Activated T-helper 17 cell treated with anti-CD3 and anti-CD28 coated beads, Interleukin-2, amount 50 U/mL, for 72 hours (primary cell): Measurements from ENCODE around the gene SLC18A3. TPM values are rescaled to one million over a fixed set of nuclear protein-coding genes. Genes with fewer than 3 reads are reported as not detected.
A peak's percentile ranks its signal among the peaks of the same experiment; 100 is the strongest.

Source experiments
- ATAC-seq: fragments of 150-1000 bp; cut with Tn5 transposase; replicated peaks from 2 replicates; pipeline ENCODE4 v1.10.0; 2021; ENCODE audit warnings: mild to moderate bottlenecking, moderate library complexity
- H3K27ac Mint-ChIP-seq: one replicate; pipeline ENCODE4 v1.8.0; 2022; ENCODE audit warnings: mixed read lengths
- H3K27me3 Mint-ChIP-seq: one replicate; pipeline ENCODE4 v1.8.0; 2022; ENCODE audit warnings: mixed read lengths
- H3K36me3 Mint-ChIP-seq: one replicate; pipeline ENCODE4 v1.8.0; 2022; ENCODE audit warnings: low read depth, mild to moderate bottlenecking, mixed read lengths
- H3K4me1 Mint-ChIP-seq: one replicate; pipeline ENCODE4 v1.8.0; 2022; ENCODE audit warnings: mixed read lengths
- H3K4me3 Mint-ChIP-seq: one replicate; pipeline ENCODE4 v1.8.0; 2022; ENCODE audit warnings: mild to moderate bottlenecking, mixed read lengths
- H3K9me3 Mint-ChIP-seq: one replicate; pipeline ENCODE4 v1.8.0; 2022; ENCODE audit warnings: mixed read lengths
- total RNA-seq, 2 donors: library from RNA; stranded (reverse); gene quantifications; one replicate each; pipeline ENCODE4 v1.2.3, GENCODE V29; 2022

SLC18A3 gene
- total RNA-seq, 2 donors from 2014 or later, result not detected

DNA sequence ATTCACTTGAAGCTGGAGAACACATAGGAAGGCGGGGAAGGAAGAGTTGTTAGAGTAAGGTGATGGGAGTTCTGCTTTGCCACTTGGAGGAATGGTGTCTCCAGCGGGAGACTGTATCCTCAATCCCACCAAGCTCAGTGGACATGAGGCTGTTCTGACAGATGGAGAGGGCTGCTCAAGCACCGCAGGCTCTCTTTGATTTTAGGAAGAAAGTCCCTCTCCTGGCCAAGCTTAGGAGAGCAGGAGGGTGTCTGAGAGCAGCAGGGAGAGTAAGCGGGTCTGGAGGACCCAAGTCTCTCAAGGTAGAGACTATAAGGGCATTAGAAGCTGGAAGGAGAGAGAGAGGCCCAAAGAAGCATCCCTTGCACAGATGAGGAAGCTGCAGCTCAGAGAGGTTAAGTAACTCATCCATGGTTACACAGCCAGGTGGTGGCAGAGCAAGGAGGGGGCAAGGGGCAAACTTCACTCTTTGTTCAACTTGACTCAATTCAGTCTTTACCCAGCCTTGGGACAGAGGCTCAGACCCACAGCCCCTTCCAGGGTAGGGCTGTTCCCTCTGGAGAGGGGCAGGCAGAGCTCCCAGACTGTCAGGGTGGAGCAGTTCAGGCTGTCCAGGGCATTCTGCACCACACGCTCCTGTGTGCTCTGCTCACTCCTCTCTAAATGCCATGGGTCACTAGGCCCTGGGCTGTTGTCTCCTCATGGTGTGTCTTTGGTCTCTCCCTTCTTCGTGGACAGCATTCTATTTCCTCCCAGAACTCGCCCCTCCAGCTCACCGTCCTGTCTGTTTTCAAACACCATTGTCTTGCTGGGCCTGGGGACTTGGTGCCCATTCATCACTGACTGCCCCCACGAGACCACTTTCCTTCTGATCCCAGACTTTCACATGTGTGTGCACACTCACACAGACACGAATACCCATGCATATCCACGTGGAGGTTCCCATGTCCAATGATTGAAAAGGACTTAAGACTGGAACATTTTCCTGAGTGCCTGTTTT is 12.6 kb downstream of the SLC18A3 start:
- Mint-ChIP-seq H3K9me3 (no peaks in the 10 kb centered on the region), H3K4me3 (no peak overlapping the region), H3K36me3 (no peaks in the 10 kb centered on the region), H3K27ac (no peak overlapping the region), H3K27me3 (peaks cover 32% of the 10 kb centered on the region), H3K4me1 (peaks cover 9% of the 10 kb centered on the region)
- ATAC-seq, result no peak

DNA sequence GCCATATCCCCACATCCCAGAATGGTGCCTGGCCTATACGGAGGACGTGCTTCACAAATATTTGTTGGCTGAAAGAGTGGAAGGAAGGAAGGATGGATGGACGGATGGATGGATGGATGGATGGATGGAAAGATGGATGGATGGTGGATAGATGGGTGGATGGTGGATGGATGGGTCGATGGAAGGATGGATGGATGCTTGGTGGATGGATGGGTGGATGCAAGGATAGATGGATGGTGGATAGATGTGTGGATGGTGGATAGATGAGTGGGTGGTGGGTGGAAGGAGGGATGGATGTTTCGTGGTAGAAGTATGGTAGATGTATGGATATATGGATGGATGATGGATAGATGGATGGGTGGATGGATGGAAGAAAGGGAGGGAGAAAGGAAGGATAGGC is 14.5 kb downstream of the SLC18A3 start:
- Mint-ChIP-seq H3K4me3 (no peak overlapping the region), H3K36me3 (no peaks in the 10 kb centered on the region), H3K4me1 (peaks cover 9% of the 10 kb centered on the region), H3K27ac (no peak overlapping the region), H3K27me3 (peaks cover 17% of the 10 kb centered on the region), H3K9me3 (no peaks in the 10 kb centered on the region)
- ATAC-seq, result no peak

DNA sequence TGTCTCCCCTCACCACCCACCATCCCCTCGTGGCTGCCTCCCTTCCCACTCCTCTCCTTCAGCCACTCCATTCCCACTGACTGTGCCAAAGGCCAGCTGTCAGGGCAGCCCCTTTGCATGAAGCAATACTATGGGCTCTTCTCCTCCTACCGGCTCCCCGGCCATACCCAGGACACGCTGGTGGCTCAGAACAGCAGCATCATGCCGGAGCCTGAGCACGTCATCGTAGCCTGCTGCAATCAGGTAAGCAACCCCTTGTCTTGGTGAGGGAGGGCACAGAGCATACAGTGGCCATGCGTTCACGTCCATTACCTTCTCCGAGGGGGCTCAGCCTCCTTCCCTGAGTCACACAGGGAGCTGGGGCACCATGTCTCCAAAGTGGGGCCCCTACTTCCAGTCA is 15.3 kb downstream of the SLC18A3 start:
- ATAC-seq, result no peak
- H3K36me3 Mint-ChIP-seq, result no peaks in the 10 kb centered on the region
- H3K4me1 Mint-ChIP-seq, result peaks cover 5% of the 10 kb centered on the region
- no peaks in the 10 kb centered on the region for H3K9me3 Mint-ChIP-seq
- no peak overlapping the region for H3K4me3 Mint-ChIP-seq
- H3K27ac Mint-ChIP-seq, result no peak overlapping the region
- peaks cover 12% of the 10 kb centered on the region for H3K27me3 Mint-ChIP-seq

DNA sequence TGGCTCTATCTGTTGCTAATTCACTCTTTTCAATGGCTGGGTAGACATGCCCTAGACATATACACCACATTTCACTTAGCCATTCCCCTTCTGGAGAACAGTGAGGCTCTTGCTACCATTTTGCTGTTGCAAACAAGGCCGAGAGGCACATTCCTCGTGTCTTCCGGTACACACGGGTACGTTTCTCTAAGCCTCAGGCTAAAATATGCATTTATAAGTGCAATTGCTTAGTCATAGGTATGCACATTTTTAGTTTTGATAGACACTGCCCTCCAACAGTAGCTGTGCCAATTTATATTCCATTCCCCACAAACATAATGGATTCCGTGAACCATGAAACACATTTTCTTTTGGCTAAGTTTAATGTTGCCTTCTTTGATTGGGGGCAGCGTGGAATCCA is 16.9 kb downstream of the SLC18A3 start:
- Mint-ChIP-seq H3K9me3 (no peaks in the 10 kb centered on the region), H3K27me3 (peaks cover 12% of the 10 kb centered on the region), H3K36me3 (no peaks in the 10 kb centered on the region), H3K4me3 (no peak overlapping the region), H3K4me1 (peaks cover 5% of the 10 kb centered on the region), H3K27ac (no peak overlapping the region)
- no peak for ATAC-seq

DNA sequence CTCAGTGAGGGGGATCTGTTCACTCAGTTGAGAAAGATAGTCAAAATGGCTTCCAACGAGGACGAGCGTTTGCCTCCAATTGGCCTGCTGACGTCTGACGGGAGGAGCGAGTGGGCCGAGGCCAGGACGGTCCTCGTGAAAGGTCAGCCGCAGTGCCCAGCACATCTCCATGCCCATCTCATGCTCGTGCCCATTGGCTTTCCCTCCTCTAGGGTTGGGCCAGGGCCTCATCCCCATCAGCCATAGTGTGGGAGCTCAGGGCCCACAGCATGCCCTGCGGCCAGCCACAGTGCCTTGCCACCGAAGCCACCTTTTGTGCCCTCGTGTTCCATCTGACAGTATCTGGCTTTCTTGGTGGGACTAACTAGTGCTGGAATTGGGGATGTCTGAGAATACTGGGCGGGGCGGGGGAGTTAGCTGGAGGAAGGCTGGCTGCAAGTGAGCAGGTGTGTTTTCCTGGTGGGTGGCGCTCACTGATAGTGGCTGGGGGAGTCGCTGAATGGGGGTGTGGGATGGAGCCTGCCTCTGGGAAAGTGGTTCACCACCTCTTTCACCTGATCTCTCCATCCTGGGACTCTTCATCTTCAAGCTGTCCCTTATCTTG is 17.6 kb downstream of the SLC18A3 start:
- H3K9me3 Mint-ChIP-seq, result no peaks in the 10 kb centered on the region
- H3K27ac Mint-ChIP-seq, result no peak overlapping the region
- no peaks in the 10 kb centered on the region for H3K36me3 Mint-ChIP-seq
- ATAC-seq, result no peak
- peaks cover 5% of the 10 kb centered on the region for H3K4me1 Mint-ChIP-seq
- H3K4me3 Mint-ChIP-seq, result no peak overlapping the region
- peaks cover 12% of the 10 kb centered on the region for H3K27me3 Mint-ChIP-seq

DNA sequence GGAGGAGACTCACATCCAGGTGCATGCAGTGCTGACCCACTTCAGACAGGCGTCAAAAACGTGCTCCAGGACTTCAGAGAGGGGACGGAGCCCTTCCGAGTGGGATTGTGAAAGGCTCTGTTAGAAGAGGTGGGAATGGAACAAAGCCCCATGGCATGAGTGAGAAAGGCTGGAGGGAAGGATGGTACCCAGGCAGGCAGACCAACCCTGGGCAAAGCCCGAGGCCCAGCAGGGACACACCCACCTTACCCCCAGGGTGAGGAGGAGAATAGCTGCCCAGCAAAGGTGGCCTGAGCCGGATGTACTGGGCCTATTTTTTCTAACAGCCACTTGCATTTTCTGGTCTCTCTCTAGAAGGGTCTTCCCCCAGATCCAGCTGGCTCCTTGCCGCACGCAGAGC is 18.5 kb downstream of the SLC18A3 start:
- H3K4me3 Mint-ChIP-seq, result no peak overlapping the region
- H3K4me1 Mint-ChIP-seq, result peaks cover 4% of the 10 kb centered on the region
- H3K27ac Mint-ChIP-seq, result no peak overlapping the region
- H3K36me3 Mint-ChIP-seq, result no peaks in the 10 kb centered on the region
- ATAC-seq, result no peak
- peaks cover 10% of the 10 kb centered on the region for H3K27me3 Mint-ChIP-seq
- H3K9me3 Mint-ChIP-seq, result no peaks in the 10 kb centered on the region

DNA sequence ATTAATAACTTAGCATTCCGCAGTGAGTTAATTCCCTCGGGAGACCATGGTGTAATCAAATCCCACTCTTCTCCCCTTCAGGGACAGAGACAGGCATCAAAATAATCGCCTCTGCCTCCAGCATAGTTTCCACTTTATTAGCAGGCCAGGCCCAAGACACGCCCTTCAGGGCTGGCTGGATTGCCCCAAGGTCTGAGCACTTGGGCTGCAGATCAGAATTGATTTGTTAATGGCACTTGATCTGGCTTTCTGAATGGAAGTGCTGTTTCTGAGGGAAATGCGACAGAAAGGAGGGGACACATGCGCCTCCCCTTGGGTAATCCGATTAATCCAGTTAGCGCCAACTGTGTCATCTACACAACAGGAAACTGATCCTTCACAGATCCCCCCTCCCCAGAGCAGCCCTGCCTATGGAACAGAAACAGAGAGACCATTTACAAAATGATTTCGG is 19.3 kb downstream of the SLC18A3 start:
- Mint-ChIP-seq H3K36me3 (no peaks in the 10 kb centered on the region), H3K27ac (no peak overlapping the region), H3K4me3 (no peak overlapping the region), H3K27me3 (peaks cover 5% of the 10 kb centered on the region), H3K4me1 (no peaks in the 10 kb centered on the region), H3K9me3 (no peaks in the 10 kb centered on the region)
- no peak for ATAC-seq

DNA sequence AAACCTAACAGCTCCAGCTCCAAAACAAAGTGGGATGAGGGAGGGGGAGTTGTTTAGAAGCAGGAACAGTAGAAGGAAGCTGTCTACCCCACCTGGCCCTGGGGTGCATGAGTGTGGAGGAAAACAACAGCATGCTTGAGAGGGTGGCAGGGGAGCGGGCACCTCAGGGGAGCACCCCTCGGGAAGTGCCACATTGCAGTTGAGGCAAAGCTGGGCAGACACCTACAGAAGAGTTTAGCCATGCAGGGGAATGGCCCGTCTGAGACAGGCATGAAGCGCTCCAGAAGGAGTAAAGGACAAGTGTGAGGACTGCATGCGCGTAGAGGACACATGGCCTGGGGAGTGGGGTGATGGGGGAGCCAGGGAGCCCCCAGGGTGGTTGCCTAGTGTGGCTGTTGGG is 21.9 kb downstream of the SLC18A3 start:
- ATAC-seq, result no peak
- Mint-ChIP-seq H3K27ac (no peak overlapping the region), H3K4me3 (no peak overlapping the region), H3K36me3 (no peaks in the 10 kb centered on the region), H3K4me1 (no peaks in the 10 kb centered on the region), H3K9me3 (no peaks in the 10 kb centered on the region), H3K27me3 (peaks cover 2% of the 10 kb centered on the region)

DNA sequence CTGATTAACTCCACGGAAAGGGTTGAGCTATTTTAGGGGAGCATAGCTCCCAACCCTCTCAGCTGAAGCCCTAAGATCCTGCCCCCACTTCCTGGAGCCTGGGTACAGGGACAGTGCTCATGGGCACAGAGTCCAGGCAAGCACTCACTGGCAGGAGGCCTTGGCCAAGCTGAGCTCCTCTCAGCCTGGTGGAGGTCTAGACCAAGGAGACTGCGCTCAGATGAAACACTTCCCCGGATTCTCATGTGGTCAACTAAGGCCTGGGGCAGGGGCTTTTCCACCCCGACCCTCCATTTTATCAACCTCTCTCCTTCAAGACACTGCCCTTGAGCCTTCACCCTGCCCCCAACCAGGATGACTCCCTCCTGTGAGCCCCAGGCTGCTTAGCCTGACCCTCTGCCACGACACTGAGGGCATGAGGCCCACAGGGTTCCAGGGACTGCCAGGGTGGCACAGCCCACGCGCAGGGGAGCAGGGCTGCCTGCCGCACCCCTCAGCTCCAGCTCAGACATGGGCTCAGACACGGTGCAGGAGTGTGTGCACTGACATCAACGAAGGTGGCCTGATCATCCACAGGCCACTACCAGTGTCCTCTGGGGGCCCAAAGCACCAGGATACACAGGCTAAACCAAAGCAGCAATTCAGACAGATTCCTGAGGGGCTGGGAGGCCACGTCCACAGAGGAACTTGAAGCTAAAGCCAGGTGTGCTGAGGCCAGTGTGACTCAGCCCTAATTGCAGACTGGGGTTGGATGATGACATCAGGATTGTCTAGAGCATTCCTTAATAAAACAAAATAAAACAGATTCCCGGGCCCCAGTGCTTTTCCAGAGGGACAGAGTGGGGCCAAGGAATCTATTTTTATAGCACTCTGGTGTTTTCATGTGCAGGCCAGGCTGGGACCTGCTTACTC is 22.6 kb downstream of the SLC18A3 start:
- no peaks in the 10 kb centered on the region for H3K4me1 Mint-ChIP-seq
- H3K27ac Mint-ChIP-seq, result no peak overlapping the region
- H3K4me3 Mint-ChIP-seq, result no peak overlapping the region
- no peaks in the 10 kb centered on the region for H3K36me3 Mint-ChIP-seq
- no peaks in the 10 kb centered on the region for H3K9me3 Mint-ChIP-seq
- H3K27me3 Mint-ChIP-seq, result peaks cover 8% of the 10 kb centered on the region
- peak; percentile 19 for ATAC-seq

DNA sequence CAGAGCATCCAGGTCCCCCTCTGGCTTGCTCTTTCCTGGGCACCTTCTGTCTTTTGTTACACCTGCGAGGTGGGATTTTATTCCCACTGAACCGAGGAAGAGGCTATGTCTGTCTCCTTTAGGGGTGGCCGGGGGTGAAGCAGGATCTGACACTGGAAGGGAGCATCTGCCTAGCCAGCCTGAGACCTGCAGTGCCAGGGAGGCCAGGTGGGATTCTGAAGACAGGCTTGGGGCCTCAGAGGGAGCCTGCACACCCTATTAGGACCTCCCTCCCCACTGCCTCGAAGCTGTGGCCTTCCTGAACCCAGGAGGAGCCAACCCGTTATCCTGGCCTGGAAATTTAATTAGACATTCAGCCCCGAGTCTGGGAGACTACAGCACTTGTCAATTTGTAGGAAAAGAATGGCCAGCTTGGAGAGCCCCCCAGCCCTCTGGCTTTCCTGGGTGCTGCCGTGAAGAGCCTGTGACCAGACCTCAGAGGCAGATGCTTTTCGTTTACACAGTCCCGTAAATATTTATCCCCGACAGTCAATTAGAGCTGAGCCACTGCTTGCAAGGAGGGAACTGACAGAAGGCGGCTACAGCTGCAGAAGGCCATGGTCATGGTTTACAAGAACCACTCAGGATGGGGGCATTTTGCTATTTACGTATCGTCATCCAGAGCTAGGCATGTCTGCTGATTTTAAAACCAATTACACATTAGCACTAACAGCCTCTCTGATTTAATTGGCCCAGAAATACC is 23.4 kb downstream of the SLC18A3 start:
- ATAC-seq, result no peak
- H3K27me3 Mint-ChIP-seq, result peaks cover 11% of the 10 kb centered on the region
- no peaks in the 10 kb centered on the region for H3K36me3 Mint-ChIP-seq
- no peaks in the 10 kb centered on the region for H3K9me3 Mint-ChIP-seq
- no peak overlapping the region for H3K4me3 Mint-ChIP-seq
- no peaks in the 10 kb centered on the region for H3K4me1 Mint-ChIP-seq
- no peak overlapping the region for H3K27ac Mint-ChIP-seq

DNA sequence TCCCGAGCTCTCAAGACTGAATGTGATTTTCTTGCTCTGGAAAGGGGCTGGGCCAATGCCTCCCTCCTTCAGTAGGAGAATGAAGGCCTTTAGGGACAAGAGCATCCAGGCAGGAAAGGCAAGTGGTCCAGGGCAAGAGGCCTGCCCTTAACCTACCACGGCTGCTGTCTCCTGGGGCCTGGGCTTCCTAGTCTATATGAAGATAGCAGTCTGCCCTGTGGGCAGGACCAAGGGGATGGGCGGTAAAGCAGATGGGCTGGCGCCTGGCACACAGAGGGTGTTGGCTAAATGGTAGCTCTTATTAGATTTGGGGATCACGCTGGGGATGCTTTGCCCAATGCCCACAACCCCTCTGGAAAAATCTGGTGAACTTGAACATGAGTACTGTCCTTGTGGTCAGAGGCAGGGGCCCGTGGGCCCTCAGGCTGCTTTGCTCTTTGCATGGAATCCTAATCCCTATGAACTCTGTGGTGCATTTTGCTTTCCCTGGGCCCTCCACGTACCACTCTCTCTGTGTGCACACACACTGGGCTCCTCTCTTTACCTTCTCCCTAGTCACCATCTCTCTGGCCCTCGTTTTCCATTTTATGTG is 24.1 kb downstream of the SLC18A3 start:
- Mint-ChIP-seq H3K4me3 (no peak overlapping the region), H3K36me3 (no peaks in the 10 kb centered on the region)
- no peak for ATAC-seq

DNA sequence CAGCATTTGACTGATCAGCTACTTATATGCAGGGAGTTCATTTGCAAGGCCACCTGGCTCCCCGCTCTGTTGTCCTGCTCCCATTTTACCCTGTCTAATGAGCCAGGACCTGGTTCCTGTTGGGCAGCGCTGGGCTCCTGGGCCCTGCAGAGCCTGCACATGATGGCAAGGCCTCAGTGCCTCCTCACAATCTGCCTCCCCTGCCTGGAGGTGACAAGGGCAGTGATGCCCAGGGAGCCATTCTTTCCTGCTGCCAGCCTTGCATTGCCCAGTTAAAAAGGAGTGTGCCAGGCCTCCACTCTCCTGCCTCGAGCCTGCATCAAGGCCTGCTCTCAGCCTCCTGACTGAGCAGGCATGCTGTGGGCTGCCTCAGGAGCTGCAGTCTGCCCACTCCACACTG is 32.2 kb downstream of the SLC18A3 start:
- Mint-ChIP-seq H3K9me3 (no peaks in the 10 kb centered on the region), H3K4me3 (no peak overlapping the region), H3K27me3 (peaks cover 41% of the 10 kb centered on the region), H3K4me1 (no peaks in the 10 kb centered on the region), H3K36me3 (no peaks in the 10 kb centered on the region), H3K27ac (no peak overlapping the region)
- no peak for ATAC-seq

More for the DNA sequence above, 24.1 kb downstream of the SLC18A3 start:
- Mint-ChIP-seq H3K4me1 (no peaks in the 10 kb centered on the region), H3K27me3 (peaks cover 11% of the 10 kb centered on the region), H3K9me3 (no peaks in the 10 kb centered on the region), H3K27ac (no peak overlapping the region)

DNA sequence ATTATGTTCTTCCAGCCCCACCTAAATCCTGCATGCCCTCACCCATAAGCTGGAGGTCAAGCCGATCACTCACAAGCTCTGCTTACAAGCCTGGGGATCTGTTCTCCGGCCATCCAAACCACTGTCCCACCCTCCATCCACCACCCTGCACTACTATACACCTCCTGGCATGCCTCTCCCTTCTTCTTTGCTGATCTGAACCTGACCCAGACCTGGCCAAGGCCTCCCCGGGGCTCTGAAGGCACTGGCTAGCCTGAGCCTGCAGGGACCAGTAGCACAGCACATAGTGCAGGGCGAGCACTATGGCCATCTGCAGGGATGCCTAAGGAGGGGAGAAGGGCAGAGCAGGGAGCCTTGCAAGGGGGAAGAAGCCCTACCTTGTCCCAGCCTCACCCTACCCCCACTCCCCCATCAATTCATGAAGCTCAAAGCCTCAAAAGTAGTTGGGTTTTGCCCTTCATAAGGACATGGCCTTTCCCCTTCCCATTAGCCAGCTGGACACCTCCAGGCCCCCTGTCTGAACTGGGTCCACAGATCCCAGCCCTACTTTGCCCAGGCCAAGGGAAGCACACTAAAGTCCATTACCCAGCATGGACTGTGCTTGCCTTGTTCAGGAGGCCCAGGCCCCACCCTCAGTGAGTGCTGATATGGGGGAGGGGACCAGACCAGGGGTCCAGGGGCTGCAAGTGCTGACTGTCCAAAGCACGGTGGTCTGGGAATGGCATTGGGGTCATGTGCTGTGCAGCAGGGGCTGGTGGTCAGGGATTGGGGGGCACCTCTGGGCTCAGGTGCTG is 33.3 kb downstream of the SLC18A3 start:
- Mint-ChIP-seq H3K9me3 (no peaks in the 10 kb centered on the region), H3K27me3 (peaks cover 41% of the 10 kb centered on the region), H3K36me3 (no peaks in the 10 kb centered on the region), H3K27ac (no peak overlapping the region), H3K4me3 (no peak overlapping the region), H3K4me1 (no peaks in the 10 kb centered on the region)
- no peak for ATAC-seq
